GM12864 (cell line): ENCODE measurements around the gene LSG1.
A peak's percentile ranks its signal among the peaks of the same experiment; 100 is the strongest.

Experiments used
- DNase-seq: peaks from one replicate; pipeline ENCODE4 v3.0.0-alpha.2; 2011; ENCODE audit warnings: low read depth
- H3K4me3 ChIP-seq: 2 replicates; pipeline ENCODE4 v1.5.1; 2011; ENCODE audit warnings: mild to moderate bottlenecking, low read depth, low read length, control low read depth
- TF ChIP-seq, protein P1 (sequence below): IDR thresholded peaks from 2 replicates; pipeline ENCODE4 v1.5.1; 2011; ENCODE audit warnings: low read depth, mild to moderate bottlenecking, moderate library complexity, low read length, control low read depth, inconsistent platforms; ENCODE audit errors: missing control alignments

The LSG1 gene

DNA sequence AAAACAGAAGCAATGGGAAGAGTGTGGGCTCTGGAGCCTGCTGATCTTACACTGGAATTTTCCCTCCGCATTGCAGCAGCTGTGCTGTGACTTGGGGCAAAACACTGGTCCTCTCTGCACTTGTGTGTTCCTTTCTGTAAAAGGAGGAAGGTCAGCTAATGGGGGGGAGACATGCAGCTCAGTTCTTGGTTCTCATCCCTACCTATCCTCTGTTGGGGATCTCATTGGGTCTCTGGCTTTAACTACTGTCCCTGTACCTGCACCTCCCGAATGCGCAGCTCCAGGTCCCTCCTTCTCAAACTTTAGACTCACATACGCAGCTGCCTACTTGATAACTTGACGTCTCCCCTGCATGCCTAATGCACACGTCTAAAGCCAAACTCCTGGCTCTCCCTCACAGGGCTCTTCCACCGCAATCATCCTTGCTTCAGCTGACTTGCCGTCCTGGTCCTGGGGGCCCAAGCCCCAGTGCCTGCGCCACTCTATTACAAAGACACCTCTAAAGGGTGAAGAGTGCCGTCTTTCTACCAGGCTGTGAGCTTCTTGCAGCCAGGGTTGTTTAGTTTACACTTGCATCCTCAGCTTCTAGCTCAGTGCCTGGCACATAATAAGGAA lies 32.9 kb downstream of the LSG1 start:
- TF ChIP-seq, protein P1, sequence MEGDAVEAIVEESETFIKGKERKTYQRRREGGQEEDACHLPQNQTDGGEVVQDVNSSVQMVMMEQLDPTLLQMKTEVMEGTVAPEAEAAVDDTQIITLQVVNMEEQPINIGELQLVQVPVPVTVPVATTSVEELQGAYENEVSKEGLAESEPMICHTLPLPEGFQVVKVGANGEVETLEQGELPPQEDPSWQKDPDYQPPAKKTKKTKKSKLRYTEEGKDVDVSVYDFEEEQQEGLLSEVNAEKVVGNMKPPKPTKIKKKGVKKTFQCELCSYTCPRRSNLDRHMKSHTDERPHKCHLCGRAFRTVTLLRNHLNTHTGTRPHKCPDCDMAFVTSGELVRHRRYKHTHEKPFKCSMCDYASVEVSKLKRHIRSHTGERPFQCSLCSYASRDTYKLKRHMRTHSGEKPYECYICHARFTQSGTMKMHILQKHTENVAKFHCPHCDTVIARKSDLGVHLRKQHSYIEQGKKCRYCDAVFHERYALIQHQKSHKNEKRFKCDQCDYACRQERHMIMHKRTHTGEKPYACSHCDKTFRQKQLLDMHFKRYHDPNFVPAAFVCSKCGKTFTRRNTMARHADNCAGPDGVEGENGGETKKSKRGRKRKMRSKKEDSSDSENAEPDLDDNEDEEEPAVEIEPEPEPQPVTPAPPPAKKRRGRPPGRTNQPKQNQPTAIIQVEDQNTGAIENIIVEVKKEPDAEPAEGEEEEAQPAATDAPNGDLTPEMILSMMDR = no peak
- DNase-seq = no peak
- H3K4me3 ChIP-seq = no peak overlapping the region

DNA sequence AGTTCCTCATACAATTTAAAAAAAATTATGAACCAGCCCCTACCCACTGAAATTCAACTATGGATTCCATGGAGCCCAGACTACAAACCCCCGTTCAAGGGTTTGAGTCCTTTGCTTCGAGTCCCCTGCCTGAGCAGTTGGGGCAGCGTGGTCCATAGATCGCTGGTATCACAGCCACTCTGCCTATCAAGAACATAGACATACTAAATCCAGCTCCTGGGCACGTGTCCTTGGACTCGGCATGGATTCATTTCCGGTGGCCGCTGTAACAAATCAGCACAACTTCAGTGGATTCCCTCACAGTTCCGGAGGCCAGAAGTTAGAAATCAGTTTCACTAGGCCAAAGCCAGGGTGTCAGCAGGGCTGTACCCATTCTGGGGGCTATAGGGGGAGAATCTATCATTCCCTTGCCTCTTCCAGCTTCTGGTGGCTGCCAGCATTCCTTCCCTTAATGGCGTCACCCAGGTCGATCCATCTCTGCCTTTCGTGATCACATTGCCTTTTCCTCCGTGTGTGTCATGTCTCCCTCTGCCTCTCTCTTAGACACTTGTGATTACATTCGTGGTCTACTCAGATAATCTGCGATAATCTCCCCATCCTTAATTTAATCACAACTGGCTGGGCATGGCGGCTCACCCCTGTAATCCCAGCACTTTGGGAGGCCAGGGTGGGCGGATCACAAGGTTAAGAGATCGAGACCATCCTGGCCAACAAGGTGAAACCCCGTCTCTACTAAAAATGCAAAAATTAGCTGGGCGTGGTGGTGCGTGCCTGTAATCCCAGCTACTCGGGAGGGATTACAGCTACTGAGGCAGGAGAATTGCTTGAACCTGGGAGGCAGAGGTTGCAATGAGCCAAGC lies 34.2 kb downstream of the LSG1 start:
- TF ChIP-seq, protein P1 = no peak
- no peak for DNase-seq
- H3K4me3 ChIP-seq = no peak overlapping the region

DNA sequence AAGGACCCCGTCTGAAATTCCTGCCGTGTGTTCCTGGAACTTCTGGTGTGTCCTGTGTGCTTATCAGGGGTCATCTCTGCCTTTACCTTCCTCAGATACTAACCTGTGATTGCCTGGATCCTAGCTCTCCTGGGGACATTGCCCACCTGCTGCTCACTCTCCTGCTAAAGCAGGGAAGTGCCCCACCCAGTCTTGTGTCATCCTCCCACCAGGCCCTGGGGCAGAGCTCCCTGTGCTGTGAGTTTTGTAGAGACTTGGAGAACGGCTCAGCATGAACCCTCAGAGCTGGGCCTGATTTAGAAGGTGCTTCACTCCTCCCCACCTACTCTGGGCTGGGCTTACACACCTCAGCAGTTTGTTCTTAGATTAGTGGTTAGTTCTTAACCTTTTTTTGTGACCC lies 34.9 kb downstream of the LSG1 start:
- no peak for DNase-seq
- no peak overlapping the region for H3K4me3 ChIP-seq
- TF ChIP-seq, protein P1 = no peak

DNA sequence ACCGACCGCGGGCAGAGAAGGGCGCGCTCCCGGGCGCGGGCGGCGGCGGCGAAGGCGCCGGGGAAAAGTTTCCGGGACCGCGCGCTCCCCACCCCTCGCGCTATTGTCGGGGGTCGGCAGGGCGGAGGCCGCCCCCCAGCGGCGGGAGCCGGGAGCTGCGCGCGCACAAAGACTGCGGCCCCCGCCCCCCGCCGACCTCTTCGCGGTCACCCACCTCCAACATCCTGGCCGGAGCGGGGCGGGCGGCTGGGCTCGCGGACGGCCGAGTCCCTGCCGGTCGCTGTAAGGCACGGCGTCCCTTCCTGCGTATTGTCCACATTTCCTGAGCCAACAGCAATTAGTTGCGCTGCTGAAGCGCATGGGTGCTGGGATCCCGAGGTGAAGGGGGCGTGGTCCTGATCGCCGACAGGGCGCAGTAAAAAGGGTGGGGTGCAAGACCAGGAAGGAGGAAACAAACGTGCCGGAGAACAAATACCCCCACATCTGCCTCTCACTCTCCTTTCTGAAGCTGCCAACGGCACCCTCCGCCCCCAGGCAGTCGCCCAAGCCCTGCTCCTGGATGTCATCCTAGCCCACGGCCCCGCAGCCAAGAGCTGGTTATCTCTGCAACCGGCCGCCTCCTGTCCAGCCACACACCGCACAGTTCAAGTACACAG lies 38.5 kb downstream of the LSG1 start, which contains the start of gene TMEM44:
Gene TMEM44, minus strand, starts transcription at position 71 of the 656 bp plus-strand sequence. CDS start 204 bp downstream, outside the sequence.
- peak; percentile 35 for DNase-seq
- TF ChIP-seq, protein P1 = peak; percentile 64

DNA sequence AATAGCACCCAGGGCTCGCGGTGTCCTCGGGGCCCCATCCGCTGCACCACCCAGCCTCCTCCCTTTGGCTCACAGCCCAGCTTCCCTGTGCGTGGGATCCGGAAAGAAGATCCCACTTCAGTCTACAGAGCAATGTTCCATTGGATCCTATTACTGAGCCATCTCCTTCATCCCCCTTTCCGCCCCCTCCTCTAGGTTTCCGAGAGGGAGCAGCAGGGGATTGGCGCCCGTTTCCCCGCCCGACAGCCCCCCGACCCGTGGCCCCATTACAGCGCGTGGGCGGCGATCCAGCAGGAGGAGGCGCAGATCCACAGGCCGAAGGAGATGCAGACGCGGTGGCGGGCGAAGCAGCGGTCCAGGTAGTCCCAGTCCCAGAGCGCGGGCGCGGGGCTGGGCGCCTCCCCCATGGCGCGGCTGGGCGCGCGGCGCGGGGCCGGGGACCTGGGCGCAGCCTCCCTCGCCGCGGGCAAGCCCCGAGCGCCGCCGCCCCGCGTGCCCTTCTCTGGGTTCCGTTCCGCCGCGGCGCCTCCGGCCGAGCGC lies 39.1 kb downstream of the LSG1 start:
- TF ChIP-seq, protein P1 = no peak
- no peak for DNase-seq
- H3K4me3 ChIP-seq = peak overlapping the region; percentile 53

More for the DNA sequence above, 38.5 kb downstream of the LSG1 start, which contains the start of gene TMEM44:
- peak within 1 kb of the TSS; percentile 53 for H3K4me3 ChIP-seq

DNA sequence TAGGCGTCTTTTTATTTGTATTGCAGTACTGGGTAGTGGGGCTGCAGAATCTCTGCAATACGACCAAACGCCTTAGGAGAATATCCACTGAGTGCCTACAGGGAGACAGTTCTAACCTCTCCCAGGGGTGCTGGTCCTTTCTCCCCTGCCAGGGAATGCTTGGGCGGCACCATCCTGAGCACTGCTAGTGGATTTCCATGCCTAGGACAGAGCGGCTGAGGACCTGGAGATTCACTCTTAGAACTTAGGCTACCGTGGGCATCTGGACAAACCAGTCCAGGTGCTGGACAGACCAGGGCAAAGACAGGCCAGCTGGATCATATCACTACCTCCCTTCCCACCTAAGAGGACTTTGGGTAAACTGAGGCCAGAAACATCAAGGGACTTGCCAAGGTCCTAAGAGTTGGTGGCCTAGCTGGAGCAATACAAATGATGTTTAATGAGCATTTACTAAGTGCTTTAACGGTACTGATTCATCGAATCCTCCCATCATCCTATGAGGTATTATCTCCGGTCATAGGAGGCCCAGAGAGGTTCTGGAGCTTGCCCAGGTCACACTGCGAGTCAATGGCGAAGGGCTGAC lies 39.7 kb downstream of the LSG1 start:
- DNase-seq = no peak
- TF ChIP-seq, protein P1 = no peak
- peak overlapping the region; percentile 53 for H3K4me3 ChIP-seq
